ENCODE measurements around the gene PNO1. TPM values are rescaled to one million over a fixed set of nuclear protein-coding genes. Genes with fewer than 3 reads are reported as not detected.
"Not testable (repeated sequence)": the region's sequence is repeated elsewhere in the genome, so short reads cannot be mapped to it uniquely, and the experiment has no call there.

Gene PNO1
- total and polyA plus RNA-seq, 2 donors = 11.2 to 14.3 TPM

GRCh38 chr2:68172521-68172920, 14.8 kb downstream of the PNO1 start:
- DNase-seq (ENCODE audit: extremely low spot score) = no peak
- no peaks in the 10 kb centered on the region for H3K4me1 ChIP-seq (ENCODE audit: insufficient read depth)
- no peak overlapping the region for H3K27ac ChIP-seq (ENCODE audit: low read depth)
- 71% methylated on average over 2 of the region's 2 CpGs for WGBS
- H3K36me3 ChIP-seq (ENCODE audit: insufficient read depth) = peaks cover 5% of the 10 kb centered on the region
- H3K4me3 ChIP-seq (ENCODE audit: low read depth, low read length) = no peak overlapping the region

DNA sequence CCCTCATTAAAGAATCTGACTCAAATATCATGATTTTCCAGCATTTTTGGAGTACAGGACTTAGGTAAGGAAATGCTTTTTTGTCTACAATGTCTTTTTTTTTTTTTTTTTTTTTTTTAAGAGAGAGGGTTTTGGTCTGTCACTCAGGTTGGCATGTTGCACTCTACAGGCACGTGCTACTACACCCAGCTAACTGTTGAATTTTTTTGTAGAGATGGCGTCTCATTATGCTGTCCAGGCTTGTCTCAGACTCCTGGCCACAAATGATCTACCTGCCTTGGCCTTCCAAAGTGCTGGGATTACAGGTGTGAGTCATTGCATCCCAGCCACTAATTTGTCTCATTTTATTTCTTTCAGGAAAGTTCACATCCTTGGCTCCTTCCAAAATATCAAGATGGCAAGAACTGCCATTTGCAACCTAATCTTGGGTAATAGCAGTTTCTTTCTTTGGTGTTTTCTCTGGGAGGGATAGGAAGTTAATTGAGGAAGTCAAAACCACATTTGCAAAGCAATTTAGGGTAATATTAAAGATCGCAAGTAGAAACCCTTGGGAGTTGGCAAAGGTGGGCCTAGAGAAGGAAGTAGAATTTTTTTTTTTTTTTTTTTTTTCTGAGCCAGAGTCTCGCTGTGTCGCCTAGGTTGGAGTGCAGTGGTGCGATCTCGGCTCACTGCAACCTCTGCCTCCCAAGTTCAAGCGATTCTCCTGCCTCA, 15.5 kb downstream of the PNO1 start:
- Histone ChIP-seq H3K4me3 (ENCODE audit: low read depth, low read length) (no peak overlapping the region), H3K27ac (ENCODE audit: low read depth) (no peak overlapping the region), H3K36me3 (ENCODE audit: insufficient read depth) (peaks cover 5% of the 10 kb centered on the region), H3K4me1 (ENCODE audit: insufficient read depth) (no peaks in the 10 kb centered on the region)
- no peak for DNase-seq (ENCODE audit: extremely low spot score)
- WGBS = 92% methylated on average over 8 of the region's 8 CpGs

GRCh38 chr2:68175210-68175609, 17.5 kb downstream of the PNO1 start:
- H3K36me3 ChIP-seq (ENCODE audit: insufficient read depth); DNase-seq (ENCODE audit: extremely low spot score); H3K4me1 ChIP-seq (ENCODE audit: insufficient read depth); H3K4me3 ChIP-seq (ENCODE audit: low read depth, low read length); H3K27ac ChIP-seq (ENCODE audit: low read depth): not testable (repeated sequence)
- WGBS = 96% methylated on average over 4 of the region's 4 CpGs

DNA sequence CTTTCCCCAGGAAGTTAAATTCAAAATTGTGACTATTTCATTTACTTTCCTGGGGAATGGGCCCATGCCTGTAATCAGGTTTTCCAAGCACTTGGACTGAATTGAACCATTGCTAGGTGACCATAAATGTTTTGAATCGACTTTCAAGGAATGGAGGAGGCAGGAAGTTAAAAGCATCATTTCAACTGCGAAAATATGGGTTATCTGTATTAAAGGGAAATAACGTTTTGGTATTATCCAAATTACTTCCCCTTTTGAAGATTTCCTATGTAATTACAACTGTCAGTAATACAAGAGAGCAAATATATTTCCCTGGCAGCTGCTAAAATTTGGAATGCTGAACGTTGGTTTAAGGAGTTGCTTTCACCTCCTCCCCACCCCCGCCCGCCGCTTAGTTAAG, 19.0 kb downstream of the PNO1 start:
- no peaks in the 10 kb centered on the region for H3K4me1 ChIP-seq (ENCODE audit: insufficient read depth)
- no peak for DNase-seq (ENCODE audit: extremely low spot score)
- H3K27ac ChIP-seq (ENCODE audit: low read depth) = no peak overlapping the region
- no peak overlapping the region for H3K4me3 ChIP-seq (ENCODE audit: low read depth, low read length)
- WGBS = 77% methylated on average over 7 of the region's 7 CpGs
- peaks cover 5% of the 10 kb centered on the region for H3K36me3 ChIP-seq (ENCODE audit: insufficient read depth)

- Histone ChIP-seq H3K4me1 (ENCODE audit: insufficient read depth) (no peaks in the 10 kb centered on the region), H3K36me3 (ENCODE audit: insufficient read depth) (peaks cover 5% of the 10 kb centered on the region), H3K27ac (ENCODE audit: low read depth) (no peak overlapping the region), H3K4me3 (ENCODE audit: low read depth, low read length) (no peak overlapping the region)
- WGBS = 41% methylated on average over 2 of the region's 2 CpGs
- DNase-seq (ENCODE audit: extremely low spot score) = no peak
Measured at GRCh38 chr2:68177541-68177940, 19.9 kb downstream of the PNO1 start.

DNA sequence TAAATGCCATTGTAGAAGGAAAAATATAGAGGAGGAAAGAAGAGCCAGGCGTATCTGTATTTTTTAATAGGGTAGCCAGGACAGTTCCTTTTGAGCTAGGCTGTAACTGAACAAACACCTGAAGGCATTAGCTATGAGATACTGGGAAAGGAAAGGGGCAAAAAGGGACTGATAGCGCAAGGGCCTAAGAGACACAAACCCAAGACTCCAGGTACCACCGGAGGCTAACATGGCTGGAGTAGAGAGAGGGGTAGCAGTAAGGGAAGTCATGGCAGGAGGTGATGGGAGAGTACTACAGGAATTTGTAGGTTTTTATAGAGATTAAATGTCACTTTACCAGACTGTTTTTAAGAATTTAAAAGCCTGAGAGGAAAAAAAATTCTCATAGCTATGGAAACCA, 20.7 kb downstream of the PNO1 start:
- no peaks in the 10 kb centered on the region for H3K4me1 ChIP-seq (ENCODE audit: insufficient read depth)
- H3K4me3 ChIP-seq (ENCODE audit: low read depth, low read length) = no peak overlapping the region
- no peak for DNase-seq (ENCODE audit: extremely low spot score)
- H3K27ac ChIP-seq (ENCODE audit: low read depth) = no peak overlapping the region
- peaks cover 5% of the 10 kb centered on the region for H3K36me3 ChIP-seq (ENCODE audit: insufficient read depth)
- 95% methylated on average over 3 of the region's 3 CpGs for WGBS

DNA sequence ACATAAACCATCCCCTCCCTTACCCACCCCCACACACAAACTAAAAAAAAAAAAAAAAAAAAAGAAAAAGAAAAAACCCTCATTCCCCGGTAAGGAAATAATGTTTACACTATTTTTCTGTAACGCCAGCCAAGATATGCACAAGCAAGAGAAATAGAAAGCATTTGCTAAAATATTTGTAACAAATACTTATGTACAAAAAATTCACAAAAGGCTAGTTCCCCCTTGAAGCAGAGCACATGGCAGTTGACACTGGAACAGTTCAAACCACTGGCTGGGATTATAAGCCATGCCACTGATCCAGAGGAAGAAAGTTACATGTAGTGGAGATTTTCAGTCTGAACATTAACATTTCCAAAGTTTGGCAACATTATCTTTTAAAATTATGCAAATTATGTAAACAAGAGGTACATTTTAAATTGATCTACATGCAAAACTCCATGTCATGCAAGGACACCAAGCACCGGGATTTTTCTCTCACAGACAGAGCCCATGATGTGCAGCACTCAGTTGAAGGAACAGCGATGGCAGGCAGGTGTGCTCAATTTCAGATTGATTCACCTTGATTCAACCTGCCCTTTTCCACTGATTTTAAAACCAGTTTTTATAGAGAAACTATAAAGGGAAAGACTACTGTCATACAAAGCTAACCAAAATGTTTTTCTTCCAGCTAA, 21.4 kb downstream of the PNO1 start:
- no peak overlapping the region for H3K4me3 ChIP-seq (ENCODE audit: low read depth, low read length)
- peaks cover 2% of the 10 kb centered on the region for H3K36me3 ChIP-seq (ENCODE audit: insufficient read depth)
- H3K27ac ChIP-seq (ENCODE audit: low read depth) = peak overlapping the region; percentile 32
- DNase-seq (ENCODE audit: extremely low spot score) = no peak
- WGBS = 50% methylated on average over 4 of the region's 4 CpGs
- no peaks in the 10 kb centered on the region for H3K4me1 ChIP-seq (ENCODE audit: insufficient read depth)

- Histone ChIP-seq H3K36me3 (ENCODE audit: insufficient read depth) (no peaks in the 10 kb centered on the region), H3K4me1 (ENCODE audit: insufficient read depth) (no peaks in the 10 kb centered on the region), H3K27ac (ENCODE audit: low read depth) (no peak overlapping the region), H3K4me3 (ENCODE audit: low read depth, low read length) (no peak overlapping the region)
- 98% methylated on average over 1 of the region's 1 CpG for WGBS
- no peak for DNase-seq (ENCODE audit: extremely low spot score)
Measured at GRCh38 chr2:68182902-68183301, 25.2 kb downstream of the PNO1 start.

DNA sequence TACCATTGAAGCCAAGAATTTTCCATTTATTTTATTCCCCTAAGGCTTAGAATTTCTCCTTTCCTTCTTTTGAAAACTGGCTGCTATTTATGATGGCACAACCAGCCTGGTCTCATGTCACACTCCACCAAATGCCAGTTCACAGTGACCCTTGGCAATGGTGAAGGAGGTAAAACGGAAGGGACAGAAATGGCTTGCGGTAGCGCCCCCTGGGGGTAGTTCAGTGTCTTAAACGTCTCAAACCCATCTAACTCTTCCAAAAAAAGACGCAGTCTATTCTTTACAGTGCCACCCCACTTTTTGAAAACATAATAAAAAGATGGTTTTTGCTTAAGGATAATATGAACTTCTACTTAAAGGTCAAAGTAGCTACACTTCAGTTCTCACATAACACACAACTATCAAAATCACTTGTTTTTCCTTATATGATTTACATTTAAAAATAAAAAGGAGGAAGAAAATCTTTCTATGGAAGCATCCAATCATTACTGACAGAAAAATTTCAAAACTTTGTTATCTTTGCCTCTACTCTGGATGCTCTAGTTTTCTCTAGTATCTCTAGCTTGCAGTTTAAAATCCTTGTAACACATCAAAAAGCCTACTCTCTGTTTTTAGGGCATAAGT, 28.0 kb downstream of the PNO1 start:
- H3K27ac ChIP-seq (ENCODE audit: low read depth) = no peak overlapping the region
- no peaks in the 10 kb centered on the region for H3K36me3 ChIP-seq (ENCODE audit: insufficient read depth)
- no peaks in the 10 kb centered on the region for H3K4me1 ChIP-seq (ENCODE audit: insufficient read depth)
- WGBS = 44% methylated on average over 5 of the region's 5 CpGs
- no peak for DNase-seq (ENCODE audit: extremely low spot score)
- H3K4me3 ChIP-seq (ENCODE audit: low read depth, low read length) = no peak overlapping the region

- WGBS = 35% methylated on average over 1 of the region's 1 CpG
- no peak for DNase-seq (ENCODE audit: extremely low spot score)
- Histone ChIP-seq H3K4me1 (ENCODE audit: insufficient read depth) (no peaks in the 10 kb centered on the region), H3K36me3 (ENCODE audit: insufficient read depth) (no peaks in the 10 kb centered on the region), H3K27ac (ENCODE audit: low read depth) (no peak overlapping the region), H3K4me3 (ENCODE audit: low read depth, low read length) (no peak overlapping the region)
Measured at GRCh38 chr2:68187329-68187728, 29.6 kb downstream of the PNO1 start.

- no peak for DNase-seq (ENCODE audit: extremely low spot score)
- H3K27ac ChIP-seq (ENCODE audit: low read depth) = no peak overlapping the region
- H3K4me1 ChIP-seq (ENCODE audit: insufficient read depth) = no peaks in the 10 kb centered on the region
- no peaks in the 10 kb centered on the region for H3K36me3 ChIP-seq (ENCODE audit: insufficient read depth)
- no peak overlapping the region for H3K4me3 ChIP-seq (ENCODE audit: low read depth, low read length)
- 81% methylated on average over 5 of the region's 5 CpGs for WGBS
Measured at GRCh38 chr2:68188831-68189230, 31.1 kb downstream of the PNO1 start.

DNA sequence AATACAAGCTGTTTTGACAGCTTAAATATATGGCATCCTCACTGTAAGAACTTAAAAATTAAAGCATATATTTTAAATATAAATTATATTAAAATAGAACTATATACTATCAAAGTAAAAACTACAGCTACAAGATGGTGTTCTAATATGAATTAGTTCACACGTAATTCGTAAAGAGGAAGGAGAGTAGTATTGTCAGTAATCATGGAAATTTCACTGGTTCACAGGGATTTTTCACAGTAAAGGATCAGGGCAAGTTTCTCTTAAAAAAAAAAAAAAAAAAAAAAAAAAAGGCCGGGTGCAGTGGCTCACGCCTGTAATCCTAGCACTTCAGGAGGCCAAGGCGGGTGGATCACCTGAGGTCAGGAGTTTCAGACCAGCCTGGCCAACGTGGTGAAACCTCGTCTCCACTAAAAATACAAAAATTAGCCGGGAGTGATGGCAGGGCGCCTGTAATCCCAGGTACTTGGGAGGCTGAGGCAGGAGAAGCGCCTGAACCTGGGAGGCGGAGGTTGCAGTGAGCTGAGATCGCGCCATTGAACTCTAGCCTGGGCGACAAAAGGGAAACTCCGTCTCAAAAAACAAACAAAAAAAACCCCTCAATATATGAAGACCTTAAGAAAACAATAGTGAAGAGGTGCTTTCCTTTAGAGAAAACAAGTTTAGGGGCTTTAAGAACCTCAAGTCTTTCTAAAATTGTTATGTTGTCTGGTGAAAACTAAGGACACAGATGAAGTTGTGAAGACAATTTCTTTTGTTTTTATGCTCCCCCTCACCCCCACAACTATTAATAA, 32.5 kb downstream of the PNO1 start:
- Histone ChIP-seq H3K4me3 (ENCODE audit: low read depth, low read length) (no peak overlapping the region), H3K27ac (ENCODE audit: low read depth) (no peak overlapping the region), H3K36me3 (ENCODE audit: insufficient read depth) (no peaks in the 10 kb centered on the region), H3K4me1 (ENCODE audit: insufficient read depth) (no peaks in the 10 kb centered on the region)
- no peak for DNase-seq (ENCODE audit: extremely low spot score)
- 88% methylated on average over 15 of the region's 15 CpGs for WGBS

DNA sequence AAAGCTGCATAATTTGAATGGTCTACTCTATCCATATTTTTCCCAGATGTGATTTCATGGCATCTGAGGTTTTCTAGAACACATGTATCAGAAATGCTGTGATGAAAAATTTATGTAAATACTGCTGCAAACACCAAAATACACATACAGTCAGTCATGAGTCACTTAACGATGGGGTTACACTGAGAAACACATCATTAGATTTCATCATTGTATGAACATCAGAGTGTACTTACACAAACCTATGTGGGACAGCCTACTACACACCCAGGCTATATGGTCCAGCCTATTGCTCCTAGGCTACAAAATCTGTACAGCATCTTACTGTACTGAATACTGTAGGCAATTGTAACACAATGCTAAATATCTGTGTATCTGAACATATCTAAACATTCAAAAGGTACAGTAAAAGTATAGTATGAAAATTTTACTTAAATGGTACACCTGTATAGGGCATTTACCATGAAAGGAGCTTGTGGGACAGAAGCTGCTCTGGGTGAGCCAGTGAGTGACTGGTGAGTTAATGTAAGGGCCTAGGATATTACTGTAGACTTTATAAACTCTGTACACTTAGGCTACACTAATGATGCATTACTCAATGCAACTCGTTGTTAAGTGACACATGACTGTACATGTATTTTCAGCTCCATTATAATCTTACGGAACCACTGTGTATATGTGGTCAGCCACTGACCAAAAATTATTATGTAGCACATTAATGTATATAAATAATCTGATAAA, 33.5 kb downstream of the PNO1 start:
- DNase-seq (ENCODE audit: extremely low spot score) = no peak
- Histone ChIP-seq H3K4me3 (ENCODE audit: low read depth, low read length) (no peak overlapping the region), H3K27ac (ENCODE audit: low read depth) (no peak overlapping the region), H3K4me1 (ENCODE audit: insufficient read depth) (no peaks in the 10 kb centered on the region), H3K36me3 (ENCODE audit: insufficient read depth) (no peaks in the 10 kb centered on the region)
- WGBS = 67% methylated on average over 3 of the region's 3 CpGs
